ENCODE measurements around the gene FMOD.

FMOD gene

DNA sequence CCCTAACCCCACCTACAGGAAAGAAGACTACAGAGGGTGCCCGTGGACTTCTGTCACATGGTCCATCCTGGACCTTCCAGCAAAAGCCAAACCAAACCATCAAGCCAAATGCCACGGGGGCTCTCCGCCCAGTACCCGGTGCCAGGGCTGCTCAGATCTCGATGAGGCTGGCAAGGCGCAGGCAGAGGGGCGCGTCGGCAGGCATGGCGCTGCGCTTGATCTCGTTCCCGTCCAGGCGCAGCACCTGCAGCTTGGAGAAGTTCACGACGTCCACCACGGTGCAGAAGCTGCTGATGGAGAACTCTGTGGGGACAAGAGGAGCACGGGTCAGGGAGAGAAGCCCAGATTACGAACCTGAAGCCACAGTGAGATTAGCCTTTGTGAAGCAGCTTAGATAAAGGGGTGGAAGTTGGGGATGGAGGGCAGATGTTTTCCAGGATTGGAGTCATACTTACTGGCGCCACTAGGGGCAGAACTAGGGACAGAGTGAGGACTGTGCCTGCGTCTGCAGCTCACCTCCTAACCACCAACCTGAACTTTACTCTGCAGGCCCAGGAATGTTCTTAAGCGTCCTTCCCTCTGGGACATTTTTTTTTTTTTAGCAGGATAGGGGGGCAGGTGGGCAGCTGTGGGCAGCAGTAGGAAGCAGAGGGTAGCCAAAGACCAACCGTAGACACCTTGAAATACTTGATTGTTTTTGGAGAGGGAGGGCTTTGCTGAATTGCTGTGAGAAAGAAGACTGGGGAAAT is 8.6 kb downstream of the FMOD start:
- H3K4me3 ChIP-seq (ENCODE audit: low read depth in 1 of 2, low read length in 1 of 2), result no peak overlapping the region
- H3K36me3 ChIP-seq, result no peaks in the 10 kb centered on the region
- peaks cover 11% of the 10 kb centered on the region in 2 experiments for H3K4me1 ChIP-seq (ENCODE audit: control insufficient read depth in 1 of 2, insufficient read depth in 1 of 2, low read depth in 1 of 2, low read length in 1 of 2)
- peak; percentile 65 for TF ChIP-seq CTCF (IDR thresholded peaks at IDR 0.05)
- H3K27ac ChIP-seq, result no peak overlapping the region
- no peaks in the 10 kb centered on the region for H3K9me3 ChIP-seq
- peaks cover 26% of the 10 kb centered on the region for H3K27me3 ChIP-seq

- Histone ChIP-seq H3K27me3 (peaks cover 26% of the 10 kb centered on the region), H3K9me3 (no peaks in the 10 kb centered on the region), H3K4me3 (ENCODE audit: low read depth in 1 of 2, low read length in 1 of 2) (no peak overlapping the region), H3K36me3 (no peaks in the 10 kb centered on the region), H3K4me1 (ENCODE audit: control insufficient read depth in 1 of 2, insufficient read depth in 1 of 2, low read depth in 1 of 2, low read length in 1 of 2) (peaks cover 3 to 5% of the 10 kb centered on the region in 2 experiments), H3K27ac (no peak overlapping the region)
- peak; percentile 88 for TF ChIP-seq CTCF (IDR thresholded peaks at IDR 0.05)
Observed at GRCh38 chr1:203340112-203340790, 10.7 kb downstream of the FMOD start.

GRCh38 chr1:203338335-203339036 is 12.4 kb downstream of the FMOD start:
- Histone ChIP-seq H3K4me3 (ENCODE audit: low read depth in 1 of 2, low read length in 1 of 2) (no peak overlapping the region), H3K36me3 (no peaks in the 10 kb centered on the region), H3K4me1 (ENCODE audit: control insufficient read depth in 1 of 2, insufficient read depth in 1 of 2, low read depth in 1 of 2, low read length in 1 of 2) (peaks cover 3 to 5% of the 10 kb centered on the region in 2 experiments), H3K27me3 (peaks cover 26% of the 10 kb centered on the region), H3K27ac (no peak overlapping the region), H3K9me3 (no peaks in the 10 kb centered on the region)
- TF ChIP-seq CTCF (IDR thresholded peaks at IDR 0.05), result peak; percentile 86

- peaks cover 13% of the 10 kb centered on the region for H3K27me3 ChIP-seq
- H3K9me3 ChIP-seq, result no peaks in the 10 kb centered on the region
- H3K36me3 ChIP-seq, result no peaks in the 10 kb centered on the region
- TF ChIP-seq CTCF (IDR thresholded peaks at IDR 0.05), result no peak
- no peak overlapping the region for H3K27ac ChIP-seq
- no peak overlapping the region for H3K4me3 ChIP-seq (ENCODE audit: low read depth in 1 of 2, low read length in 1 of 2)
- H3K4me1 ChIP-seq (ENCODE audit: control insufficient read depth in 1 of 2, insufficient read depth in 1 of 2, low read depth in 1 of 2, low read length in 1 of 2), result peaks cover 0 to 5% of the 10 kb centered on the region in 2 experiments
Observed at GRCh38 chr1:203336097-203336496, 14.8 kb downstream of the FMOD start.

DNA sequence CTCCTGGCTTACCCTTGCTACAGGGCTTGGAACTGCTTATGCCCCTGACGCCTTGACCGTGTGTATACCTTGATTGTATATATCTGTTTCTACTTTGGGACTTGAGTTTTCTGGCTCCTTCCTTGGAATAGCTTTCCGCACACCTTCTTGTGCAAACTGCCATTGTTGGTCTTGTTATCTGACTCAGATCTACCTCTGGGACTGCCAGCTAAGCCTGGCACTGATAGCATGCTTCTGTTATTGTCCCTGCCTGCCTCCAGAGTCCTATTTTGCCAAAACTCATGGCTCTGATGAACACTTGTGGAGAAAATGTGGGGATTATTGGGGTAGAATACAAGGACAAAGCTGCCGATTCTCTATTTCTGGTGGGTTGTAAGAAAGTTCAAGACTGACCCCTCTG is 15.4 kb downstream of the FMOD start:
- no peaks in the 10 kb centered on the region for H3K36me3 ChIP-seq
- no peak for TF ChIP-seq CTCF (IDR thresholded peaks at IDR 0.05)
- no peaks in the 10 kb centered on the region for H3K9me3 ChIP-seq
- H3K4me3 ChIP-seq (ENCODE audit: low read depth in 1 of 2, low read length in 1 of 2), result no peak overlapping the region
- H3K27ac ChIP-seq, result no peak overlapping the region
- H3K27me3 ChIP-seq, result peaks cover 7% of the 10 kb centered on the region
- H3K4me1 ChIP-seq (ENCODE audit: control insufficient read depth in 1 of 2, insufficient read depth in 1 of 2, low read depth in 1 of 2, low read length in 1 of 2), result peaks cover 0 to 5% of the 10 kb centered on the region in 2 experiments
